ENCODE data around the gene NOS3. TPM values are rescaled to one million over a fixed set of nuclear protein-coding genes. Genes with fewer than 3 reads are reported as not detected.

NOS3 gene
- total and polyA plus RNA-seq, 2 experiments from 2014 or later, result 2.6 to 6.1 TPM

DNA sequence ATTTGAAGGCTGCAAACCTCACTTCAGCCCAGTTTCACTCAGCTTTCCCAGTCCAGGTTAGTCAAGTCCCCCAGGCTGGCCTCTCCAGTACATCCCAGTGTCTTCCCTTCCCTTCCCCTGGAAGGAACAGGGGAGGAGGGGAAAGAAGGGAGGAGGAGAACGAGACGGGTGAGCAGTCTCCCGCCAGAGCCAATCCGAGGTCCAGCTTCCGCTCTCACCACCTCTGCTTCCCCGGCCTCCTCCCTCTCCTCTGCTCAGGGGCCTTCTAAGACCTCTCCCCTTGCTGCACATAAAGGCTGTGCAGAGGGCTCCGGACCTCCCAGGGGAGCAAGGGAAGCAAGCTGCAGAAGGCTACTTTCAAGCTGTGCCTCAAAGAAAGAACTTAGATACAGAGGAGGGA is 29.4 kb downstream of the NOS3 start (continued):
- TF ChIP-seq EZH2 (IDR thresholded peaks at IDR 0.05; ENCODE audit: low read depth, unreplicated experiment), result no peak

- no peak for ATAC-seq
- Mint-ChIP-seq H3K27ac (no peak overlapping the region), H3K4me3 (no peak overlapping the region), H3K4me1 (peaks cover 35% of the 10 kb centered on the region), H3K27me3 (ENCODE audit: insufficient read depth, low read depth, poor library complexity) (peaks cover 27% of the 10 kb centered on the region), H3K9me3 (peaks cover 4% of the 10 kb centered on the region; the same call in 2 of the 3 replicates), H3K36me3 (ENCODE audit: low read depth) (peaks cover 4% of the 10 kb centered on the region)
- Histone ChIP-seq H2AFZ (no peak overlapping the region), H3K9me2 (ENCODE audit: insufficient read depth) (no peaks in the 10 kb centered on the region), H3K4me2 (no peak overlapping the region), H3F3A (replicated peaks; ENCODE audit: low read depth) (no peaks in the 10 kb centered on the region; the same call in 1 of the 2 replicates), H3K4me1 (ENCODE audit: insufficient read depth) (peaks cover 15% of the 10 kb centered on the region), H3K27ac (ENCODE audit: low read depth) (no peak overlapping the region), H3K4me3 (no peak overlapping the region), H3K27me3 (ENCODE audit: insufficient read depth) (peaks cover 47% of the 10 kb centered on the region), H3K36me3 (ENCODE audit: insufficient read depth) (no peaks in the 10 kb centered on the region; the same call in 1 of the 2 replicates), H3K79me2 (replicated peaks; ENCODE audit: insufficient read depth) (no peaks in the 10 kb centered on the region), H4K20me1 (replicated peaks; ENCODE audit: insufficient read depth) (no peaks in the 10 kb centered on the region)
- DNase-seq (ENCODE audit: low spot score), result no peak
- no peak for TF ChIP-seq EZH2phosphoT487 (IDR thresholded peaks at IDR 0.05; ENCODE audit: unreplicated experiment)
- TF ChIP-seq ZNF114 (CRISPR knock-in tag; IDR thresholded peaks at IDR 0.05), result no peak
- no peak for TF ChIP-seq CTCF (conservative IDR thresholded peaks at IDR 0.05; ENCODE audit: low read depth in 2 of 2)
Measured at GRCh38 chr7:151023232-151023631, 32.4 kb downstream of the NOS3 start.

GRCh38 chr7:151024435-151025056 is 33.7 kb downstream of the NOS3 start, which contains the start of gene ATG9B:
ATG9B (minus strand) TSS chr7:151024494; CDS start chr7:151024423, 71 bp downstream.
- H3K27ac ChIP-seq (ENCODE audit: low read depth), result no peak within 1 kb of the TSS
- peaks cover under 1% of the 10 kb centered on the region; the same call in 1 of the 3 replicates for H3K9me3 Mint-ChIP-seq
- H2AFZ ChIP-seq, result no peak within 1 kb of the TSS
- H4K20me1 ChIP-seq (replicated peaks; ENCODE audit: insufficient read depth), result no peaks in the 10 kb centered on the region
- peaks cover 18% of the 10 kb centered on the region for H3K4me1 ChIP-seq (ENCODE audit: insufficient read depth)
- peaks cover 16% of the 10 kb centered on the region for H3K27me3 Mint-ChIP-seq (ENCODE audit: insufficient read depth, low read depth, poor library complexity)
- no peak for TF ChIP-seq POLR2AphosphoS5 (IDR thresholded peaks at IDR 0.05; ENCODE audit: low read depth)
- no peak within 1 kb of the TSS; the same call in 2 of the 3 replicates for H3K4me3 Mint-ChIP-seq
- peaks cover 38% of the 10 kb centered on the region for H3K4me1 Mint-ChIP-seq
- H3F3A ChIP-seq (replicated peaks; ENCODE audit: low read depth), result no peaks in the 10 kb centered on the region; the same call in 1 of the 2 replicates
- DNase-seq (ENCODE audit: low spot score), result no peak
- no peak within 1 kb of the TSS for H3K4me2 ChIP-seq
- H3K9me2 ChIP-seq (ENCODE audit: insufficient read depth), result no peaks in the 10 kb centered on the region
- H3K36me3 Mint-ChIP-seq (ENCODE audit: low read depth), result peaks cover 4% of the 10 kb centered on the region; the same call in 2 of the 3 replicates
- ATAC-seq, result no peak
- H3K27ac Mint-ChIP-seq, result no peak within 1 kb of the TSS
- H3K36me3 ChIP-seq (ENCODE audit: insufficient read depth), result no peaks in the 10 kb centered on the region; the same call in 1 of the 2 replicates
- no peak within 1 kb of the TSS for H3K4me3 ChIP-seq
- peaks cover 5% of the 10 kb centered on the region; the same call in 1 of the 2 replicates for H3K79me2 ChIP-seq (replicated peaks; ENCODE audit: insufficient read depth)
- H3K27me3 ChIP-seq (ENCODE audit: insufficient read depth), result peaks cover 33% of the 10 kb centered on the region

All from GM23338 (cell line).